GM12875 (cell line): ENCODE data around the gene DAO.

Experiments used
- H3K4me3 ChIP-seq: one replicate; pipeline ENCODE4 v1.5.1; 2011; ENCODE audit warnings: low read depth, low read length, control low read depth
- TF ChIP-seq, protein P1 (sequence below): IDR thresholded peaks from 2 replicates; pipeline ENCODE4 v1.5.1; 2011; ENCODE audit warnings: low read depth, mild to moderate bottlenecking, control low read depth, inconsistent platforms, low read length, moderate library complexity, borderline replicate concordance; ENCODE audit not compliant: insufficient read depth

Gene DAO

DNA sequence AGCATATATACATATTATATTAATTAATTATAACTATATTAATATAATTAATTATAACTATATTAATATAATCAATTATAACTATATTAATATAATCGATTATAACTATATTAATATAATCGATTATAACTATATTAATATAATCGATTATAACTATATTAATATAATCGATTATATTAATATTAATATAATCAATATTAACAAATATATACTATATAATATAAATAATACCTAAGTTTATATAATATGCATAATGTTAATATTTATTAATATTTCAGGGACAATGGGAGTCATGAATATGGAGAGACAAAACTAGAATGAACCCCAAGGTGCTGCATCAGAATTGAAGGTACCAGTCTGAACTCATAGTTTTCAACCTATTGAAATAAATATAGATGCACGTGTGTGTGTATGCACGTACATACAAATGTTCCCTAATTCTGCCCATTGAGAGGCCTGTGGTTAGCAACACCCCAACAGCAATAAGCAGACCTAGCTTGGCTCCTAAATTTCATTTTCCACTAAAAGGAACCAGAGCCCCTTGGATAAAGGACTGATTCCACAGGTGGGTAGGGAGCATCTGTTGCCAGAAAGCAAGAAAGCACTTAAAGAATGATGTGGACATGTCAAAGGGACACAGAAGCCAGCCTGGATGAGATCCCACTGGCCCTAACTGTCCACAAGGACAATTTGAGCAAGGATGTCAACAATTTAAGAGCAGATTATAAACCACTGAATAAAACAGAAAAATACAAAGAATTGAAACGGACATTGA lies 43.8 kb upstream of the DAO start:
- TF ChIP-seq, protein P1, sequence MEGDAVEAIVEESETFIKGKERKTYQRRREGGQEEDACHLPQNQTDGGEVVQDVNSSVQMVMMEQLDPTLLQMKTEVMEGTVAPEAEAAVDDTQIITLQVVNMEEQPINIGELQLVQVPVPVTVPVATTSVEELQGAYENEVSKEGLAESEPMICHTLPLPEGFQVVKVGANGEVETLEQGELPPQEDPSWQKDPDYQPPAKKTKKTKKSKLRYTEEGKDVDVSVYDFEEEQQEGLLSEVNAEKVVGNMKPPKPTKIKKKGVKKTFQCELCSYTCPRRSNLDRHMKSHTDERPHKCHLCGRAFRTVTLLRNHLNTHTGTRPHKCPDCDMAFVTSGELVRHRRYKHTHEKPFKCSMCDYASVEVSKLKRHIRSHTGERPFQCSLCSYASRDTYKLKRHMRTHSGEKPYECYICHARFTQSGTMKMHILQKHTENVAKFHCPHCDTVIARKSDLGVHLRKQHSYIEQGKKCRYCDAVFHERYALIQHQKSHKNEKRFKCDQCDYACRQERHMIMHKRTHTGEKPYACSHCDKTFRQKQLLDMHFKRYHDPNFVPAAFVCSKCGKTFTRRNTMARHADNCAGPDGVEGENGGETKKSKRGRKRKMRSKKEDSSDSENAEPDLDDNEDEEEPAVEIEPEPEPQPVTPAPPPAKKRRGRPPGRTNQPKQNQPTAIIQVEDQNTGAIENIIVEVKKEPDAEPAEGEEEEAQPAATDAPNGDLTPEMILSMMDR = no peak
- no peak overlapping the region for H3K4me3 ChIP-seq

DNA sequence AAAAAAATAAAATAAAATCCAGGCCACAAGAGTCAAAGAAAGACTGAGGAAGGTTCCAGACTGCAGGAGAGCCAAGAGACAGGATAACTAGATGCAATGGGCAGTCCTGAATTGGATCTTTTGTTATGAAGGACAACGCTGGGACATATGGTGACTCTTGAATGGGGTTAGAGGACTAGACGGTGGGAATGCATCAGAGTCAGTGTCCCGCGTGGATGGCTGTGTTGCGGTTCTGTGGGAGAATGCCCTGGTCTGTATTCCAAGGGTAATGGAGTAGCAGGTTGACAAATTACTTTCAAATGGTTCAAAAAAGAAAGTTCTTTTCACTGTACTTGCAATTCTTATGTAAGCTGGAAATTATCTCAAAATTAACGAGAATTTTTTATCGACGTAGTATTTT lies 42.7 kb upstream of the DAO start:
- TF ChIP-seq, protein P1 = no peak
- H3K4me3 ChIP-seq = no peak overlapping the region

DNA sequence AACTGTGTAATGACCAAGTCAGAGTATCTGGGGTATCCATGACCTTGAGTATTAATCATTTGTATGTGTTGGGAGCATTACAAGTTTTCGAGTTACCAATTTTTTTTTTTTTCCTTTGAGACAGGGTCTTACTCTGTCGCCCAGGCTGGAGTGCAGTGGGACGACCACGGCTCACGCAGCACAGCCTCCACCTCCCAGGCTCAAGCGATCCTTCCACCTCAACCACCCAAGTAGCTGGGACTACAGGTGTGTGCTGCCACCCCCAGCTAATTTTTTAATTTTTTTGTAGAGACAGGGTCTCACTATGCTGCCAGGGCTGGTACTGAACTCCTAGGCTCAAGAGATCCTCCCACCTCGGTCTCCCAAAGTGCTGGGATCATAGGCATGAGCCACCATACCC lies 42.2 kb upstream of the DAO start:
- H3K4me3 ChIP-seq = no peak overlapping the region
- TF ChIP-seq, protein P1 = no peak

DNA sequence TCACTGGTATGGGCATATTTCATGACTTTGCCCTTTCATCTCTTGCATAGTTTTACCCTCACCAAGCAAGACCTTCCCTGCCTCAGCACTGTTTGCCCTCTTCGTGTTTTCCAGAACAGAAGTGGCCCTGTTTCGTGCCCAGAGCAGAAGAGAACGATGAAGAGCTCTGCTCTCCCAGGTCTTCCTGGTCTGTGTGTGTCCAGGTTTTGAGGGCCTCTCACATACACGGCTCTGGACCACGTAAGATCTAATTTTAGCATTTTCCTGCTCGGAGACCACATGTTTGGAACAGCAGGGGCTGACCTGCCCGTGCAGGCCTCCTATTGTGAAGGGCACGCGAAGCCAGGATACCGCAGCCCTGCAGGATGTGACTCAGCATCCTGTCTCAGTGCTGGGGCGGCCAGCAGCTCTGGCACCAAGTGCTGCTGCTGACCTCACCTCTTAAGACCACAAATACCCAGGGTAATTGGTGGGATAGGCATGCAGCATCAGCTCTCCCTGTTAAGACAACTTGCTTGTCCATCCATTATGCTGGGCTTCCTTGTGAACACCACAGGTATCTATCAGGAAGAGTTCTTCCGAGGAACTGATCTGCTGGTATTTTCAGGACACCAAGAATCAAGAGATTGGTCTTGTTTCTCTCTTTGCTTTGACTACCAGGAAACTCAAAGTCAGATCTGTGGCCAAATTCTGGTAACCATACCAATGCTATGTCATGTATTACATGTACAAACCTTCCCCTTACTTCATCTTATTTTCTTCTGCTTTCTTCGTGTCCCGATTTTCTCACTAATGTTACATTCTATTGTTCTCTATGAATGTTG lies 41.5 kb upstream of the DAO start:
- no peak overlapping the region for H3K4me3 ChIP-seq
- TF ChIP-seq, protein P1 = no peak

DNA sequence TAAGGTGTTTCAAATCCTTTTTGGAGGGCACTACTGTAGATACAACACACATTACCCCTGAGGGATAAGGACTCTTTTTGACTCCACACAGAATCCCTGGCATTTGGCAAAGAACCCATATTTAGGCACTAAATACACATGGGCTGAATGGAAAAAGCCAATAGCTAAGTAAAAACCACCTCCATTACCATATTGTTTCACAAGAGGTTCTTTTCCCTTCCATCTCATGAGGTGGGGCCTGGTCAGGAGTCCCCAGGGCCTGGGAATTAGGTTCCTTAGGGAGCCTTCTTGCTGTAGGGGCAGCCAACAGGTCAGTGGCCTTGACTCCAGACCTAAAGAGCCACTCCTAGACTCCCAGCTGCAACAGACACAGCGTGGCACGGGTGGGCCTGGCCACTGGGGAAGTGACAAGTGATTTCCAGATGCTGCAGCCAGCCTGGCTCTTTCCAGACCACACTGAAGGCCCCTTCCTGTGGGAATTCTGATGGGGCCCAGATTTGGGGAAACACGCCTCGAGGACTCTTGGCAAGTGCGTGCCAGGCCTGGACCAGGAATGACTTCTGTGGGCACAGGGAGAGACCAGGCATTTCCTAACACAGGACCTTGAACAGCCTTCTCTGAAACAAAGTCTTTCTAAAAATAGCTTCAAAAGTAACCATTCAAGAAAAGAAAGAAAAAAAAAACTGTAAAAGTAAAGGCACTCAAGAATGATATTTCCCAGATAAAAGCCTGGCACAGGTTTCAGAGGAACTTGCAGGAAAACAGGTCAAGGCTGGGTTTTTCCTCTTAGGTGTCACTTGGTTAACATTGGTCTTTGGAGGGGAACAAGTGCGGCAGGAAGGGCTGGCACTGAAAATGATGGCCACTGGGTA lies 40.6 kb upstream of the DAO start:
- H3K4me3 ChIP-seq = no peak overlapping the region
- TF ChIP-seq, protein P1 = no peak

DNA sequence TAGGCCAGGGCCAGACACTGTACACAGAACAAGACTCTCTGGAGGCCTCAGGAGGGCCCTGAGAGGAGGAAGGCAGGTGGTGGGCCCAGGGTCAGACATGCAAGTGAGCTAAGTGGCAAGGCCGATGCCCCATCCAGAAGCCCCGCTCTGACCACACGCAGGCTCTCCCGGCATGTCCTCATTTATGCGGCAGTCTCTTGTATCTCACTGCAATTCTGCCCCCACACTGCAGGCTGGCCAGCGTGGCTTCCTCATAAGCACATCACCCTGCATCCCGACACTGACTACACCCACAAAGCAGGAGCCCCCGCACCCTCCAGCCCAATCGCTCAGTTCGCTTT lies 40.0 kb upstream of the DAO start:
- H3K4me3 ChIP-seq = no peak overlapping the region

More for the DNA sequence above, 40.0 kb upstream of the DAO start:
- TF ChIP-seq, protein P1 = no peak
